BLaER1 (cell line): ENCODE measurements around the gene CLDN18.

Experiments
- H3K27ac ChIP-seq: shearing (Covaris generic); formaldehyde crosslinking; 2 replicates; pipeline ENCODE4 v1.8.1; 2022
- H3K27me3 ChIP-seq: shearing (Covaris generic); formaldehyde crosslinking; 2 replicates; pipeline ENCODE4 v1.8.1; 2022
- H3K36me3 ChIP-seq: shearing (Covaris generic); formaldehyde crosslinking; 2 replicates; pipeline ENCODE4 v1.8.1; 2022
- H3K4me1 ChIP-seq: shearing (Covaris generic); formaldehyde crosslinking; 2 replicates; pipeline ENCODE4 v1.8.1; 2022
- H3K4me2 ChIP-seq: shearing (Covaris generic); formaldehyde crosslinking; 2 replicates; pipeline ENCODE4 v1.8.1; 2022
- H3K4me3 ChIP-seq: shearing (Covaris generic); formaldehyde crosslinking; 2 replicates; pipeline ENCODE4 v1.8.1; 2022
- H3K9ac ChIP-seq: shearing (Covaris generic); formaldehyde crosslinking; 2 replicates; pipeline ENCODE4 v1.8.1; 2022
- H3K9me3 ChIP-seq: shearing (Covaris generic); formaldehyde crosslinking; 2 replicates; pipeline ENCODE4 v1.8.1; 2022
- H4K20me1 ChIP-seq: shearing (Covaris generic); formaldehyde crosslinking; 2 replicates; pipeline ENCODE4 v1.8.1; 2022
- Cebpa-rat ChIP-seq: shearing (Covaris generic); IDR thresholded peaks from 2 replicates; pipeline ENCODE4 v1.8.1; 2022

The CLDN18 gene

GRCh38 chr3:137992592-137992991, 17.4 kb upstream of the CLDN18 start:
- Histone ChIP-seq H3K27ac (no peak overlapping the region), H3K4me2 (no peak overlapping the region), H3K9ac (no peak overlapping the region), H3K4me1 (no peaks in the 10 kb centered on the region), H4K20me1 (no peaks in the 10 kb centered on the region), H3K27me3 (no peaks in the 10 kb centered on the region), H3K36me3 (no peaks in the 10 kb centered on the region), H3K4me3 (no peak overlapping the region), H3K9me3 (peaks cover 11% of the 10 kb centered on the region)
- no peak for TF ChIP-seq Cebpa-rat

DNA sequence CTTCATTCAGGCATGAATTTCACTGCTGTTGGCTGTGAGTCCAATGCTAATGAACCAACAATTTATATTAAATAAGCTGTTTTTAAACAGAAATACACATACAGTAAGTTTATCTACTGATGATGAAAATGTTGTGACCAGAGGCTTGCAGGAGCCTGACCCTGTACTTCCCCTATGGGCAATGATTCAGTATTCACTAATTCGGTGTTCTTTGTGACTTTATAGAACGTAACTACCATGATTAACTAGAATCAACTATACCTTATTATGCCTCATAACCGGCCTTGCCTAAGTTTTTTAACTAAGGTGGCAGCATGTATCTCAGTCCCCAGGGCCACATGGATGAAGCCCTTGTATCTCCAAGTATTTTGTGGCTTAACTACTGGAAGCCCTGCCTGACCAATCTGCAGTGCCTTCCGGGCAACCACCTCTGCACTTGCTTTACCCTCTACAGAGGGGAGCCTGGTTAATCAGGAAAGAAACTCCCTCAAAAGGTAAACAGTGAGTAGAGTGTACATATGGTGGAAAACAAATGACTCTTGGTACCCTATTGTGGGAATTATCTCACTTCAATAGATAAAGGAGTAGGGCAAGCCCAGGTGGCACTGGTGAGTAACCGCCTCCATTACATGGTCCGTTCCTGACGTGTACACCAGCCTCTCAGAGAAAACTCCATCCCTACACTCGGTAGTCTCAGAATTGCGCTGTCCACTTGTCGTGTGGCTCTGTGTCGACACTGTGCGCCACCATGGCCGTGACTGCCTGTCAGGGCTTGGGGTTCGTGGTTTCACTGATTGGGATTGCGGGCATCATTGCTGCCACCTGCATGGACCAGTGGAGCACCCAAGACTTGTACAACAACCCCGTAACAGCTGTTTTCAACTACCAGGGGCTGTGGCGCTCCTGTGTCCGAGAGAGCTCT, 11.6 kb upstream of the CLDN18 start:
- TF ChIP-seq Cebpa-rat: no peak
- Histone ChIP-seq H3K27me3 (no peaks in the 10 kb centered on the region), H3K9me3 (peaks cover 10% of the 10 kb centered on the region), H3K4me2 (no peak overlapping the region), H3K4me3 (no peak overlapping the region), H4K20me1 (no peaks in the 10 kb centered on the region), H3K36me3 (no peaks in the 10 kb centered on the region), H3K9ac (no peak overlapping the region), H3K27ac (no peak overlapping the region), H3K4me1 (no peaks in the 10 kb centered on the region)

DNA sequence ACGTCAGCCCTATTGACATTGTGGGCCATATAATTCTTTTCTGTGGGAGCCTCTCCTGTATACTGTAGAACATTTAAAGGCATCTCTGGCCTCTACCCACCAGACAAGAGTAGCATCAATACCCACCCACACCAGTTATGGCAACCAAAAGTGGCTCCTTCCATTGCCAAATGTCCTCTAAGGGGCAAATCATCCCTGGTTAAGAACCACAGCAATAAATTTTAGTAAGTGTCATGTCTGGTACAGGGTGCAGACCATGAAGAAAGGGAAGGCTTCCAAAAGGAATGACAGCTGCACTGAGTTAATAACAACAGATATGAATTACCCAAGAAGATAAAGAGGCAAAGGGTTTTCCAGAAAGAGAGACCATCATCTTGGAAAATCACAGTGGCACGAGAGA, 6.9 kb upstream of the CLDN18 start:
- Histone ChIP-seq H3K4me3 (no peak overlapping the region), H3K9ac (no peak overlapping the region), H4K20me1 (no peaks in the 10 kb centered on the region), H3K4me1 (no peaks in the 10 kb centered on the region), H3K36me3 (no peaks in the 10 kb centered on the region), H3K27ac (no peak overlapping the region), H3K9me3 (no peaks in the 10 kb centered on the region), H3K4me2 (no peak overlapping the region), H3K27me3 (no peaks in the 10 kb centered on the region)
- TF ChIP-seq Cebpa-rat: no peak

- H3K9ac ChIP-seq: no peak overlapping the region
- H3K9me3 ChIP-seq: no peaks in the 10 kb centered on the region
- TF ChIP-seq Cebpa-rat: no peak
- no peaks in the 10 kb centered on the region for H3K4me1 ChIP-seq
- H3K27me3 ChIP-seq: no peaks in the 10 kb centered on the region
- H3K36me3 ChIP-seq: no peaks in the 10 kb centered on the region
- no peak overlapping the region for H3K27ac ChIP-seq
- no peaks in the 10 kb centered on the region for H4K20me1 ChIP-seq
- H3K4me2 ChIP-seq: no peak overlapping the region
- H3K4me3 ChIP-seq: no peak overlapping the region
Observed at GRCh38 chr3:138005627-138006026, 4.3 kb upstream of the CLDN18 start.

GRCh38 chr3:138007898-138008297, 2.1 kb upstream of the CLDN18 start:
- Histone ChIP-seq H4K20me1 (no peaks in the 10 kb centered on the region), H3K27me3 (no peaks in the 10 kb centered on the region), H3K9ac (no peak overlapping the region), H3K4me1 (no peaks in the 10 kb centered on the region), H3K36me3 (no peaks in the 10 kb centered on the region), H3K9me3 (no peaks in the 10 kb centered on the region), H3K4me2 (no peak overlapping the region), H3K4me3 (no peak overlapping the region), H3K27ac (no peak overlapping the region)
- no peak for TF ChIP-seq Cebpa-rat

GRCh38 chr3:138010273-138010590, 267 bp downstream of the CLDN18 start:
- Histone ChIP-seq H3K4me2 (no peak overlapping the region), H3K36me3 (no peaks in the 10 kb centered on the region), H3K9ac (no peak overlapping the region), H3K27me3 (no peaks in the 10 kb centered on the region), H3K27ac (no peak overlapping the region), H3K4me3 (no peak overlapping the region), H3K9me3 (no peaks in the 10 kb centered on the region), H4K20me1 (no peaks in the 10 kb centered on the region), H3K4me1 (no peaks in the 10 kb centered on the region)
- no peak for TF ChIP-seq Cebpa-rat

GRCh38 chr3:138011722-138012121, 1.8 kb downstream of the CLDN18 start:
- no peak overlapping the region for H3K27ac ChIP-seq
- H3K9me3 ChIP-seq: no peaks in the 10 kb centered on the region
- H3K4me3 ChIP-seq: no peak overlapping the region
- no peak for TF ChIP-seq Cebpa-rat
- H3K9ac ChIP-seq: no peak overlapping the region
- H3K4me1 ChIP-seq: no peaks in the 10 kb centered on the region
- no peaks in the 10 kb centered on the region for H3K27me3 ChIP-seq
- H3K36me3 ChIP-seq: no peaks in the 10 kb centered on the region
- H3K4me2 ChIP-seq: no peak overlapping the region
- H4K20me1 ChIP-seq: no peaks in the 10 kb centered on the region

- Histone ChIP-seq H3K27ac (no peak overlapping the region), H3K9me3 (no peaks in the 10 kb centered on the region), H4K20me1 (no peaks in the 10 kb centered on the region), H3K4me3 (no peak overlapping the region), H3K9ac (no peak overlapping the region), H3K4me1 (no peaks in the 10 kb centered on the region), H3K4me2 (no peak overlapping the region), H3K36me3 (no peaks in the 10 kb centered on the region), H3K27me3 (no peaks in the 10 kb centered on the region)
- TF ChIP-seq Cebpa-rat: no peak
Observed at GRCh38 chr3:138012526-138012925, 2.6 kb downstream of the CLDN18 start.

GRCh38 chr3:138016065-138016464, 6.1 kb downstream of the CLDN18 start:
- Histone ChIP-seq H3K36me3 (no peaks in the 10 kb centered on the region), H3K9me3 (no peaks in the 10 kb centered on the region), H3K9ac (no peak overlapping the region), H3K27me3 (no peaks in the 10 kb centered on the region), H3K4me2 (no peak overlapping the region), H4K20me1 (no peaks in the 10 kb centered on the region), H3K4me3 (no peak overlapping the region), H3K27ac (no peak overlapping the region), H3K4me1 (no peaks in the 10 kb centered on the region)
- no peak for TF ChIP-seq Cebpa-rat

- H3K36me3 ChIP-seq: no peaks in the 10 kb centered on the region
- H3K4me3 ChIP-seq: no peak overlapping the region
- H3K4me1 ChIP-seq: no peaks in the 10 kb centered on the region
- H3K9ac ChIP-seq: no peak overlapping the region
- no peaks in the 10 kb centered on the region for H3K9me3 ChIP-seq
- no peak overlapping the region for H3K4me2 ChIP-seq
- TF ChIP-seq Cebpa-rat: no peak
- H3K27ac ChIP-seq: no peak overlapping the region
- H3K27me3 ChIP-seq: no peaks in the 10 kb centered on the region
- no peaks in the 10 kb centered on the region for H4K20me1 ChIP-seq
Observed at GRCh38 chr3:138019281-138020069, 9.5 kb downstream of the CLDN18 start.
